Tibial nerve (tissue), 4 donors: ENCODE measurements around the gene ATP2A3.

Source experiments
- CTCF ChIP-seq, 5 experiments: fragments of 200-600 bp in 3 of 5; fragments of 450-650 bp in 2 of 5; sonication (generic) in 3 of 5; IDR thresholded peaks; one replicate each; pipeline ENCODE4 v1.5.1; 2016 to 2019; ENCODE audit warnings: antibody characterized with exemption in 5 of 5, mild to moderate bottlenecking in 3 of 5, moderate library complexity in 2 of 5
- EP300 ChIP-seq, 2 donors: sonication (generic); formaldehyde crosslinking; IDR thresholded peaks; one replicate each; pipeline ENCODE4 v1.6.1; 2017; ENCODE audit warnings: antibody characterized with exemption in 2 of 2, mild to moderate bottlenecking in 1 of 2
- POLR2A ChIP-seq, 2 donors: fragments of 450-650 bp; IDR thresholded peaks; one replicate each; pipeline ENCODE4 v1.6.1; 2017; ENCODE audit warnings: antibody characterized with exemption in 2 of 2, mild to moderate bottlenecking in 2 of 2, moderate library complexity in 2 of 2

GRCh38 chr17:4008441-4009185 lies 44.4 kb upstream of the ATP2A3 start:
- TF ChIP-seq POLR2A (IDR thresholded peaks at IDR 0.05) (no peak), CTCF (IDR thresholded peaks at IDR 0.05) (no peak), EP300 (IDR thresholded peaks at IDR 0.05) (no peak)
